Endothelial cell of umbilical vein (primary cell): ENCODE measurements around the gene ERMN. TPM values are rescaled to one million over a fixed set of nuclear protein-coding genes. Genes with fewer than 3 reads are reported as not detected.

Experiments used
- BruUV-seq: library from RNA; stranded (reverse); fragments of 400-500 nt; replicated peaks from 2 replicates; lab custom pipeline; 2021; lab: Mats Ljungman, UMichigan
- CTCF ChIA-PET: fragments of 300-600, 350-600 bp; sonication (Branson Sonifier 250); formaldehyde crosslinking; loops from one replicate; lab custom pipeline; 2021; ENCODE audit warnings: antibody characterized with exemption, inconsistent platforms; lab: Charles Lee
- POLR2A ChIA-PET: fragments of 300-600, 350-600 bp; sonication (Branson Sonifier 250); formaldehyde crosslinking; loops from one replicate; lab custom pipeline; 2021; ENCODE audit warnings: antibody characterized with exemption, inconsistent platforms; lab: Charles Lee
- DNase-seq: peaks from one replicate; pipeline ENCODE4 v3.0.0-alpha.2; 2011; ENCODE audit warnings: low read depth, low spot score
- FAIRE-seq: peaks from 2 replicates; lab custom pipeline; 2011; peaks lifted over from hg19 to GRCh38; lab: Jason Lieb, UNC
- H2AFZ ChIP-seq: 2 replicates; pipeline ENCODE4 v1.6.0; 2012; ENCODE audit warnings: low read depth, low read length, control low read depth, inconsistent platforms
- H3K27ac ChIP-seq: 2 replicates; pipeline ENCODE4 v1.5.1; 2011; ENCODE audit warnings: low read depth, mild to moderate bottlenecking, control low read depth, low read length, moderate library complexity; ENCODE audit not compliant: insufficient read depth
- H3K27me3 ChIP-seq, 2 experiments: 2 replicates each; pipeline versions ENCODE4 v1.6.0 to v1.6.1; 2011; ENCODE audit warnings: low read length in 2 of 2, mixed read lengths in 1 of 2; ENCODE audit not compliant: control insufficient read depth in 2 of 2, insufficient read depth in 2 of 2
- H3K36me3 ChIP-seq, 2 experiments: 2 replicates in 1 of 2; 3 replicates in 1 of 2; pipeline ENCODE4 v1.5.1; 2011; ENCODE audit warnings: low read length in 2 of 2, mild to moderate bottlenecking in 1 of 2, moderate library complexity in 1 of 2; ENCODE audit not compliant: control insufficient read depth in 2 of 2, insufficient read depth in 2 of 2; ENCODE audit errors: extremely low read depth in 1 of 2
- H3K4me1 ChIP-seq: 3 replicates; pipeline ENCODE4 v1.5.1; 2011; ENCODE audit warnings: mild to moderate bottlenecking, low read length; ENCODE audit not compliant: control insufficient read depth, insufficient read depth; ENCODE audit errors: extremely low read depth
- H3K4me2 ChIP-seq: 2 replicates; pipeline ENCODE4 v1.6.1; 2011; ENCODE audit warnings: low read length, control low read depth, mixed read lengths; ENCODE audit not compliant: insufficient read depth
- H3K4me3 ChIP-seq, 3 experiments: fragments of 200-600 bp in 1 of 3; sonication (generic), shearing (Covaris generic) in 1 of 3; replicated peaks in 1 of 3; 2 replicates each; pipeline ENCODE4 v1.5.1; 2011 to 2016; ENCODE audit warnings: control low read depth in 3 of 3, low read length in 3 of 3, mild to moderate bottlenecking in 2 of 3, inconsistent platforms in 1 of 3, low read depth in 1 of 3, moderate library complexity in 1 of 3; ENCODE audit not compliant: insufficient read depth in 1 of 3
- H3K79me2 ChIP-seq: 2 replicates; pipeline ENCODE4 v1.6.0; 2012; ENCODE audit warnings: low read length, inconsistent platforms; ENCODE audit not compliant: control insufficient read depth, insufficient read depth
- H3K9ac ChIP-seq: replicated peaks from 2 replicates; pipeline ENCODE3; 2011; ENCODE audit warnings: low read length, control low read depth; ENCODE audit not compliant: insufficient read depth; ENCODE audit errors: extremely low read depth
- H3K9me1 ChIP-seq: replicated peaks from 3 replicates; pipeline ENCODE4 v1.6.0; 2011; ENCODE audit warnings: mild to moderate bottlenecking, low read length; ENCODE audit not compliant: control insufficient read depth, insufficient read depth; ENCODE audit errors: extremely low read depth
- H3K9me3 ChIP-seq: replicated peaks from 2 replicates; pipeline ENCODE4 v1.5.1; 2012; ENCODE audit warnings: low read length, inconsistent platforms; ENCODE audit not compliant: control insufficient read depth, insufficient read depth
- H4K20me1 ChIP-seq: replicated peaks from 2 replicates; pipeline ENCODE3; 2011; ENCODE audit warnings: mild to moderate bottlenecking, low read length; ENCODE audit not compliant: control insufficient read depth, insufficient read depth; ENCODE audit errors: extremely low read depth
- EZH2 ChIP-seq: IDR thresholded peaks from 2 replicates; pipeline ENCODE4 v1.6.1; 2012; ENCODE audit warnings: borderline replicate concordance, low read depth, mild to moderate bottlenecking, moderate library complexity, low read length, inconsistent platforms; ENCODE audit not compliant: severe bottlenecking
- FOS ChIP-seq: IDR thresholded peaks from 2 replicates; pipeline ENCODE4 v1.6.1; 2011; ENCODE audit warnings: mild to moderate bottlenecking, low read length, moderate library complexity, borderline replicate concordance; ENCODE audit not compliant: insufficient read depth
- GATA2 ChIP-seq: IDR thresholded peaks from 2 replicates; pipeline ENCODE4 v1.7.0; 2011; ENCODE audit warnings: low read depth, mild to moderate bottlenecking, moderate library complexity, mixed read lengths, low read length; ENCODE audit not compliant: insufficient read length, insufficient read depth
- JUN ChIP-seq: IDR thresholded peaks from 2 replicates; pipeline ENCODE4 v1.6.1; 2011; ENCODE audit warnings: borderline replicate concordance, low read depth; ENCODE audit not compliant: insufficient read length, insufficient read depth
- MYC ChIP-seq: IDR thresholded peaks from one replicate; pipeline ENCODE4 v1.6.1; 2011; ENCODE audit warnings: mild to moderate bottlenecking, low read depth, low read length
- POLR2A ChIP-seq: IDR thresholded peaks from 2 replicates; pipeline ENCODE4 v1.6.1; 2012; ENCODE audit warnings: low read depth, mild to moderate bottlenecking, control low read depth, low read length
- POLR2AphosphoS5 ChIP-seq: IDR thresholded peaks from 2 replicates; pipeline ENCODE4 v1.6.1; 2012; ENCODE audit warnings: low read depth, mild to moderate bottlenecking, control low read depth, low read length, moderate library complexity; ENCODE audit not compliant: insufficient read depth
- dilution Hi-C: fragments of 300-500 bp; cut with MboI; formaldehyde crosslinking; loops from one replicate; pipeline ENCODE4 v1.15.0; 2019; ENCODE audit warnings: low sequenced_read_pairs; ENCODE audit not compliant: extremely low pct_ligation_motif_present
- intact Hi-C: fragments of 100-400 bp; cut with micrococcal nuclease; formaldehyde crosslinking; loops from one replicate; pipeline ENCODE4 v1.10.0; 2022
- polyA plus RNA-seq, 4 experiments: library from polyadenylated mRNA; depleted of rRNA in 3 of 4; stranded (reverse) in 3 of 4; unstranded in 1 of 4; fragments of >200 nt; gene quantifications; 2 replicates each; pipeline versions ENCODE4 v1.2.1 to v1.2.3, GENCODE V29; 2011 to 2012; ENCODE audit warnings: missing spikeins in 1 of 4
- total RNA-seq: library from RNA; stranded (reverse); gene quantifications from 2 replicates; pipeline ENCODE4 v1.2.3, GENCODE V29; 2021
- TF ChIP-seq, protein P1 (sequence below): IDR thresholded peaks from 2 replicates; pipeline ENCODE4 v1.6.1; 2011; ENCODE audit not compliant: insufficient read depth, insufficient read length
- TF ChIP-seq, protein P2 (sequence below), 2 donors: IDR thresholded peaks; 1 replicate in 1 of 2; 2 replicates in 1 of 2; pipeline ENCODE4 v1.5.1; 2011; ENCODE audit warnings: low read length in 2 of 2, mild to moderate bottlenecking in 2 of 2, moderate library complexity in 2 of 2, control low read depth in 1 of 2, inconsistent platforms in 1 of 2, low read depth in 1 of 2; ENCODE audit not compliant: insufficient read depth in 1 of 2; ENCODE audit errors: extremely low read depth in 1 of 2

ERMN gene
- total and polyA plus RNA-seq, 2 donors (not counting 3 experiments of a cell fraction or from before 2014, with no cell fraction given) = not detected

DNA sequence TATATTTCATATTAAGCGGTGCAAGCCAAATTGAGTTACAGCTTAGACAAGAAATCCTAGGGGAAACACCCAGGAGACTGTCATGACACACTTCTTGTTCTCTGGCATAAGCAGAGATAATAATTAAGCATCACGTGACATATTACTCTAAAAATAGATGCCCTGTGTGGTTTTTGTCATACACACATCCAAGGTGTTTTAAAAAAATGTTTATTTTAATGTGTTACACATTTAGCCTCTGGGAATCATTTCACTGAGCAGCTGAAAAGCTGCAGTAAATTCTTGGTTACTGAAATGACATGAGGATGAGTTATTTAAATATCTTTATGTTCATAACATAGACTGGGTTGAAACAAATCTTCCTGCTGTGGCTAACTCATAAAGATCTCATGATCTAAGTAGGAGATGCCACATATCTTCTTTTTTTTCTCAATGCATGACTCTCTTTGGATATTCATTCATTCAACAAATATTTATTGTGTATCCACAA lies 38.0 kb upstream of the ERMN start:
- Histone ChIP-seq H2AFZ (no peak overlapping the region), H4K20me1 (no peaks in the 10 kb centered on the region), H3K9ac (no peak overlapping the region), H3K27ac (no peak overlapping the region), H3K9me3 (no peaks in the 10 kb centered on the region), H3K79me2 (no peaks in the 10 kb centered on the region), H3K36me3 (no peaks in the 10 kb centered on the region), H3K4me1 (no peaks in the 10 kb centered on the region), H3K4me2 (no peak overlapping the region), H3K9me1 (no peaks in the 10 kb centered on the region), H3K4me3 (no peak overlapping the region), H3K27me3 (no peaks in the 10 kb centered on the region)
- POLR2A ChIA-PET = no interaction called here
- FAIRE-seq (no peak), DNase-seq (no peak)
- TF ChIP-seq GATA2 = no peak
- TF ChIP-seq MYC = no peak
- no peak for TF ChIP-seq POLR2AphosphoS5
- no peak for TF ChIP-seq JUN
- no peak for TF ChIP-seq POLR2A
- BruUV-seq = no TSS peak
- intact Hi-C loops = no loop called here
- dilution Hi-C loops = no loop called here
- CTCF ChIA-PET = no interaction called here

DNA sequence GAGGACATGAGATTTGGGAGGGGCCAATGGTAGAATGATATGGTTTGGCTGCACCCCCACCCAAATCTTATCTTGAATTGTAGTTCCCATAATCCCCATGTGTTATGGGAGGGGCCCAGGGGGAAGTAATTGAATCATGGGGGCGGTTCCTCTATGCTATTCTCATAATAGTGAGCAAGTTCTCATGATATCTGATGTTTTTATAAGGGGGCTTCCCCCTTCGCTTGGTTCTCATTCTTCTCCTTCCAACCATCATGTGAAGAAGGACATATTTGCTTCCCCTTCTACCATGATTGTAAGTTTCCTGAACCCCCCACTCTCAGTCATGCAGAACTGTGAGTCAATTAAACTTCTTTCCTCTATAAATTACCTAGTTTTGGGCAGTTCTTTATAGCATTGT lies 37.0 kb upstream of the ERMN start:
- intact Hi-C loops (no loop called here), dilution Hi-C loops (no loop called here)
- H3K79me2 ChIP-seq = no peaks in the 10 kb centered on the region
- H3K36me3 ChIP-seq = no peaks in the 10 kb centered on the region
- BruUV-seq = no TSS peak
- H3K4me3 ChIP-seq = no peak overlapping the region
- no peak for DNase-seq
- ChIA-PET POLR2A (no interaction called here), CTCF (no interaction called here)
- H3K9me1 ChIP-seq = no peaks in the 10 kb centered on the region
- TF ChIP-seq, protein P1, sequence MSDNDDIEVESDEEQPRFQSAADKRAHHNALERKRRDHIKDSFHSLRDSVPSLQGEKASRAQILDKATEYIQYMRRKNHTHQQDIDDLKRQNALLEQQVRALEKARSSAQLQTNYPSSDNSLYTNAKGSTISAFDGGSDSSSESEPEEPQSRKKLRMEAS = no peak
- TF ChIP-seq POLR2A (no peak), POLR2AphosphoS5 (no peak), GATA2 (no peak), MYC (no peak), JUN (no peak), EZH2 (no peak), FOS (no peak)
- TF ChIP-seq, protein P2, sequence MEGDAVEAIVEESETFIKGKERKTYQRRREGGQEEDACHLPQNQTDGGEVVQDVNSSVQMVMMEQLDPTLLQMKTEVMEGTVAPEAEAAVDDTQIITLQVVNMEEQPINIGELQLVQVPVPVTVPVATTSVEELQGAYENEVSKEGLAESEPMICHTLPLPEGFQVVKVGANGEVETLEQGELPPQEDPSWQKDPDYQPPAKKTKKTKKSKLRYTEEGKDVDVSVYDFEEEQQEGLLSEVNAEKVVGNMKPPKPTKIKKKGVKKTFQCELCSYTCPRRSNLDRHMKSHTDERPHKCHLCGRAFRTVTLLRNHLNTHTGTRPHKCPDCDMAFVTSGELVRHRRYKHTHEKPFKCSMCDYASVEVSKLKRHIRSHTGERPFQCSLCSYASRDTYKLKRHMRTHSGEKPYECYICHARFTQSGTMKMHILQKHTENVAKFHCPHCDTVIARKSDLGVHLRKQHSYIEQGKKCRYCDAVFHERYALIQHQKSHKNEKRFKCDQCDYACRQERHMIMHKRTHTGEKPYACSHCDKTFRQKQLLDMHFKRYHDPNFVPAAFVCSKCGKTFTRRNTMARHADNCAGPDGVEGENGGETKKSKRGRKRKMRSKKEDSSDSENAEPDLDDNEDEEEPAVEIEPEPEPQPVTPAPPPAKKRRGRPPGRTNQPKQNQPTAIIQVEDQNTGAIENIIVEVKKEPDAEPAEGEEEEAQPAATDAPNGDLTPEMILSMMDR (IDR thresholded peaks at IDR 0.05; ENCODE audit: extremely low read depth in 1 of 2, insufficient read depth in 1 of 2, low read depth in 1 of 2, low read length in 2 of 2) = no peak
- H4K20me1 ChIP-seq = no peaks in the 10 kb centered on the region
- H3K27ac ChIP-seq = no peak overlapping the region
- H2AFZ ChIP-seq = no peak overlapping the region
- no peak overlapping the region for H3K9ac ChIP-seq
- no peak for FAIRE-seq
- no peaks in the 10 kb centered on the region for H3K4me1 ChIP-seq
- no peaks in the 10 kb centered on the region for H3K27me3 ChIP-seq
- H3K9me3 ChIP-seq = no peaks in the 10 kb centered on the region
- H3K4me2 ChIP-seq = no peak overlapping the region
